H9 (cell line): ENCODE measurements around the gene HLA-G. TPM values are rescaled to one million over a fixed set of nuclear protein-coding genes. Genes with fewer than 3 reads are reported as not detected.

Experiments
- DNase-seq: peaks from one replicate; pipeline ENCODE4 v3.0.0-alpha.2; 2017
- H2AFZ ChIP-seq: one replicate; pipeline ENCODE4 v1.6.1; 2013; ENCODE audit warnings: mild to moderate bottlenecking, low read length, control low read depth, moderate library complexity
- H2AK5ac ChIP-seq: 2 replicates; pipeline ENCODE4 v1.6.1; 2013; ENCODE audit warnings: low read length, control low read depth, mixed read lengths; ENCODE audit not compliant: insufficient read length
- H2BK120ac ChIP-seq: one replicate; pipeline ENCODE4 v1.6.1; 2013; ENCODE audit warnings: low read depth, mild to moderate bottlenecking, low read length, control low read depth, inconsistent platforms; ENCODE audit not compliant: poor library complexity, severe bottlenecking
- H2BK12ac ChIP-seq: 2 replicates; pipeline ENCODE4 v1.6.1; 2013; ENCODE audit warnings: low read length, control low read depth, mixed read lengths, low read depth; ENCODE audit not compliant: insufficient read length
- H2BK15ac ChIP-seq: 2 replicates; pipeline ENCODE4 v1.6.1; 2013; ENCODE audit warnings: low read depth, low read length, control low read depth
- H2BK20ac ChIP-seq: one replicate; pipeline ENCODE4 v1.6.1; 2013; ENCODE audit warnings: low read depth, mild to moderate bottlenecking, low read length, control low read depth, inconsistent platforms; ENCODE audit not compliant: poor library complexity, severe bottlenecking
- H2BK5ac ChIP-seq: 2 replicates; pipeline ENCODE4 v1.6.1; 2013; ENCODE audit warnings: low read length, control low read depth, mixed read lengths; ENCODE audit not compliant: insufficient read length
- H3K14ac ChIP-seq: 2 replicates; pipeline ENCODE4 v1.6.1; 2013; ENCODE audit warnings: low read length, control low read depth; ENCODE audit not compliant: insufficient read depth
- H3K18ac ChIP-seq: 2 replicates; pipeline ENCODE4 v1.6.1; 2013; ENCODE audit warnings: low read depth, mild to moderate bottlenecking, mixed read lengths, low read length, control low read depth; ENCODE audit not compliant: insufficient read length
- H3K23ac ChIP-seq: 2 replicates; pipeline ENCODE4 v1.6.1; 2013; ENCODE audit warnings: low read length, control low read depth, mixed read lengths, low read depth; ENCODE audit not compliant: insufficient read length
- H3K23me2 ChIP-seq: 2 replicates; pipeline ENCODE4 v1.6.1; 2013; ENCODE audit warnings: low read depth, mild to moderate bottlenecking, mixed read lengths, low read length, control low read depth; ENCODE audit not compliant: insufficient read length, poor library complexity, severe bottlenecking
- H3K27ac ChIP-seq: 2 replicates; pipeline ENCODE4 v1.5.1; 2013; ENCODE audit warnings: low read length, control low read depth, mixed read lengths, low read depth; ENCODE audit not compliant: insufficient read length
- H3K27me3 ChIP-seq: 2 replicates; pipeline ENCODE4 v1.6.1; 2013; ENCODE audit warnings: low read length, control low read depth, inconsistent platforms; ENCODE audit not compliant: insufficient read depth
- H3K4ac ChIP-seq: 2 replicates; pipeline ENCODE4 v1.6.1; 2013; ENCODE audit warnings: low read depth, mild to moderate bottlenecking, control low read depth, inconsistent platforms, low read length, moderate library complexity
- H3K4me1 ChIP-seq: 2 replicates; pipeline ENCODE4 v1.6.1; 2013; ENCODE audit warnings: low read length, control low read depth, inconsistent platforms; ENCODE audit not compliant: insufficient read depth
- H3K4me2 ChIP-seq: 2 replicates; pipeline ENCODE4 v1.6.1; 2013; ENCODE audit warnings: low read length, control low read depth, mixed read lengths; ENCODE audit not compliant: insufficient read length, insufficient read depth
- H3K56ac ChIP-seq: 2 replicates; pipeline ENCODE4 v1.6.1; 2013; ENCODE audit warnings: low read depth, mild to moderate bottlenecking, mixed read lengths, low read length, control low read depth; ENCODE audit not compliant: insufficient read length
- H3K79me1 ChIP-seq: 2 replicates; pipeline ENCODE4 v1.6.1; 2013; ENCODE audit warnings: low read depth, mild to moderate bottlenecking, moderate library complexity, low read length, control low read depth, inconsistent platforms; ENCODE audit not compliant: insufficient read depth, poor library complexity, severe bottlenecking
- H3K79me2 ChIP-seq: 2 replicates; pipeline ENCODE4 v1.6.1; 2013; ENCODE audit warnings: low read length, control low read depth, inconsistent platforms; ENCODE audit not compliant: insufficient read depth
- H3K9ac ChIP-seq: 2 replicates; pipeline ENCODE4 v1.6.1; 2013; ENCODE audit warnings: low read length, control low read depth, mixed read lengths; ENCODE audit not compliant: insufficient read length; ENCODE audit errors: extremely low read depth
- H3K9me3 ChIP-seq: one replicate; pipeline ENCODE4 v1.6.1; 2013; ENCODE audit warnings: low read depth, low read length, inconsistent platforms; ENCODE audit not compliant: control insufficient read depth
- H3T11ph ChIP-seq: one replicate; pipeline ENCODE4 v1.6.1; 2013; ENCODE audit warnings: mild to moderate bottlenecking, low read length, control low read depth, inconsistent platforms
- H4K20me1 ChIP-seq: one replicate; pipeline ENCODE4 v1.6.1; 2013; ENCODE audit not compliant: control insufficient read depth, insufficient read length, insufficient read depth
- H4K5ac ChIP-seq: 2 replicates; pipeline ENCODE4 v1.6.1; 2013; ENCODE audit warnings: low read depth, mild to moderate bottlenecking, mixed read lengths, low read length, control low read depth; ENCODE audit not compliant: insufficient read length
- H4K8ac ChIP-seq: replicated peaks from 2 replicates; pipeline ENCODE4 v1.6.1; 2013; ENCODE audit warnings: low read length, control low read depth, mixed read lengths, low read depth; ENCODE audit not compliant: insufficient read length
- H4K91ac ChIP-seq: 2 replicates; pipeline ENCODE4 v1.6.1; 2013; ENCODE audit warnings: low read depth, mild to moderate bottlenecking, moderate library complexity, mixed read lengths, low read length, control low read depth; ENCODE audit not compliant: insufficient read length
- H3K27ac Mint-ChIP-seq, 3 experiments: 2 replicates in 2 of 3; 3 replicates in 1 of 3; pipeline ENCODE4 v1.8.0; 2020 to 2021; ENCODE audit warnings: mixed read lengths in 3 of 3, mild to moderate bottlenecking in 1 of 3, moderate library complexity in 1 of 3
- H3K27me3 Mint-ChIP-seq: 2 replicates; pipeline ENCODE4 v1.8.0; 2021; ENCODE audit warnings: low read depth, mild to moderate bottlenecking, moderate library complexity, mixed read lengths
- H3K36me3 Mint-ChIP-seq, 3 experiments: 2 replicates in 2 of 3; 3 replicates in 1 of 3; pipeline ENCODE4 v1.8.0; 2020 to 2021; ENCODE audit warnings: low read depth in 3 of 3, mixed read lengths in 3 of 3; ENCODE audit not compliant: insufficient read depth in 1 of 3
- H3K4me1 Mint-ChIP-seq, 2 experiments: 2 replicates each; pipeline ENCODE4 v1.8.0; 2020; ENCODE audit warnings: mixed read lengths in 2 of 2
- H3K4me3 Mint-ChIP-seq, 2 experiments: 2 replicates in 1 of 2; 3 replicates in 1 of 2; pipeline ENCODE4 v1.8.0; 2020 to 2021; ENCODE audit warnings: mild to moderate bottlenecking in 2 of 2, mixed read lengths in 2 of 2, moderate library complexity in 1 of 2
- H3K9me3 Mint-ChIP-seq, 2 experiments: 2 replicates in 1 of 2; 3 replicates in 1 of 2; pipeline ENCODE4 v1.8.0; 2020; ENCODE audit warnings: mild to moderate bottlenecking in 2 of 2, mixed read lengths in 2 of 2, moderate library complexity in 1 of 2
- WGBS: extraction: QIAGEN DNeasy Blood & Tissue Kit; methylation state at CpG from one replicate; pipeline ENCODE4 v1.1.7; 2013; ENCODE audit warnings: missing lambda C conversion rate, low lambda C conversion rate, mixed read lengths; ENCODE audit not compliant: insufficient read length; ENCODE audit errors: extremely low coverage; 5-methylcytosine and 5-hydroxymethylcytosine counted together
- total RNA-seq: library from RNA; stranded (reverse); gene quantifications from 2 replicates; pipeline ENCODE4 v1.2.1, GENCODE V29; 2021
- TF ChIP-seq, protein P1 (sequence below): fragments of 200-600 bp; sonication (generic); conservative IDR thresholded peaks from 3 replicates; pipeline ENCODE4 v1.8.0; 2021; ENCODE audit warnings: antibody characterized with exemption, mild to moderate bottlenecking

HLA-G gene
- total RNA-seq, 1 experiment from 2014 or later = 2.7 TPM

DNA sequence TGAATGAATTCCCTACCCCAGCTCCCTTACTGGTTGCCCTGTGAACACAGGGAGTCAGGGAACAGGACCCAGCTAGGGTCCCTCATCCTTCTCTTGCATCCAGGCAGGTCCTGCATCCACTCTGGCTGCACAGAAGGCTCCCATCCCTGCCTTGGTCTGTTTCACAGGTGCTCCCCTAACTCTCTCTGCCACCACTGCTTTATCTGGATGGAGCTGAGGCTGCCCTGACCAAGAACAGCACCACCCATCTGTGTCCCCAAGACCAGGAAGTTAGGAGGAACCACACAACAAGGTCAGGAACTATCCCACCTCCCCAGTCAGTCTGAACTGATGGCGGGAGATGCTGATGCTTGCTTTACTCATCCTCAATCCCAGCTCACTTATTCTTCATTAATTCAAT is 16.2 kb upstream of the HLA-G start:
- Mint-ChIP-seq H3K36me3 (no peaks in the 10 kb centered on the region), H3K4me1 (no peaks in the 10 kb centered on the region), H3K9me3 (no peaks in the 10 kb centered on the region), H3K4me3 (no peak overlapping the region), H3K27ac (no peak overlapping the region), H3K27me3 (peaks cover 16% of the 10 kb centered on the region)
- Histone ChIP-seq H3K4me2 (no peak overlapping the region), H4K91ac (no peak overlapping the region), H4K20me1 (no peaks in the 10 kb centered on the region), H3K79me2 (no peaks in the 10 kb centered on the region), H3K23ac (no peak overlapping the region), H2BK15ac (no peak overlapping the region), H3T11ph (no peak overlapping the region), H2AFZ (no peak overlapping the region), H3K4ac (no peak overlapping the region), H3K56ac (no peak overlapping the region), H3K4me1 (no peaks in the 10 kb centered on the region), H3K9me3 (no peaks in the 10 kb centered on the region), H3K27me3 (no peaks in the 10 kb centered on the region), H3K23me2 (no peaks in the 10 kb centered on the region), H2BK120ac (no peak overlapping the region), H2BK20ac (no peak overlapping the region), H3K27ac (no peak overlapping the region), H3K18ac (no peak overlapping the region), H4K8ac (no peak overlapping the region), H2AK5ac (no peak overlapping the region), H3K14ac (no peak overlapping the region), H2BK12ac (no peak overlapping the region), H3K79me1 (no peaks in the 10 kb centered on the region), H3K9ac (no peak overlapping the region), H4K5ac (no peak overlapping the region), H2BK5ac (no peak overlapping the region)
- WGBS = no CpG with 5 or more reads among the region's 1 CpG
- TF ChIP-seq, protein P1, sequence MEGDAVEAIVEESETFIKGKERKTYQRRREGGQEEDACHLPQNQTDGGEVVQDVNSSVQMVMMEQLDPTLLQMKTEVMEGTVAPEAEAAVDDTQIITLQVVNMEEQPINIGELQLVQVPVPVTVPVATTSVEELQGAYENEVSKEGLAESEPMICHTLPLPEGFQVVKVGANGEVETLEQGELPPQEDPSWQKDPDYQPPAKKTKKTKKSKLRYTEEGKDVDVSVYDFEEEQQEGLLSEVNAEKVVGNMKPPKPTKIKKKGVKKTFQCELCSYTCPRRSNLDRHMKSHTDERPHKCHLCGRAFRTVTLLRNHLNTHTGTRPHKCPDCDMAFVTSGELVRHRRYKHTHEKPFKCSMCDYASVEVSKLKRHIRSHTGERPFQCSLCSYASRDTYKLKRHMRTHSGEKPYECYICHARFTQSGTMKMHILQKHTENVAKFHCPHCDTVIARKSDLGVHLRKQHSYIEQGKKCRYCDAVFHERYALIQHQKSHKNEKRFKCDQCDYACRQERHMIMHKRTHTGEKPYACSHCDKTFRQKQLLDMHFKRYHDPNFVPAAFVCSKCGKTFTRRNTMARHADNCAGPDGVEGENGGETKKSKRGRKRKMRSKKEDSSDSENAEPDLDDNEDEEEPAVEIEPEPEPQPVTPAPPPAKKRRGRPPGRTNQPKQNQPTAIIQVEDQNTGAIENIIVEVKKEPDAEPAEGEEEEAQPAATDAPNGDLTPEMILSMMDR = no peak
- DNase-seq = no peak
